Neural cell (in vitro differentiated cells): ENCODE measurements around the gene GMPR. TPM values are rescaled to one million over a fixed set of nuclear protein-coding genes. Genes with fewer than 3 reads are reported as not detected.

ENCODE experiments used
- H2AFZ ChIP-seq: fragments of 200-600, 300-800 bp; sonication (generic), shearing (Covaris generic); 2 replicates; pipeline ENCODE4 v1.6.0; 2014; ENCODE audit warnings: low read depth, mild to moderate bottlenecking, antibody characterized with exemption, low read length, moderate library complexity
- H3F3A ChIP-seq: fragments of 200-600 bp; shearing (Covaris generic); 2 replicates; pipeline ENCODE4 v1.6.1; 2016; ENCODE audit warnings: mild to moderate bottlenecking, moderate library complexity, mixed read lengths, antibody characterized with exemption, low read length; ENCODE audit not compliant: insufficient read depth, poor library complexity, severe bottlenecking
- H3K27ac ChIP-seq: fragments of 200-600, 300-800 bp; sonication (generic), shearing (Covaris generic); 2 replicates; pipeline ENCODE4 v1.5.1; 2014; ENCODE audit warnings: mild to moderate bottlenecking, low read length, moderate library complexity
- H3K27me3 ChIP-seq: fragments of 300-800, 200-600 bp; sonication (generic), shearing (Covaris generic); 2 replicates; pipeline ENCODE4 v1.6.0; 2014; ENCODE audit warnings: mild to moderate bottlenecking, low read depth, low read length, moderate library complexity; ENCODE audit not compliant: insufficient read depth
- H3K36me3 ChIP-seq: fragments of 300-800, 200-600 bp; sonication (generic), shearing (Covaris generic); 2 replicates; pipeline ENCODE4 v1.5.1; 2014; ENCODE audit warnings: mild to moderate bottlenecking, antibody characterized with exemption, low read length, moderate library complexity; ENCODE audit not compliant: insufficient read depth
- H3K4me2 ChIP-seq: fragments of 300-800, 200-600 bp; sonication (generic), shearing (Covaris generic); 2 replicates; pipeline ENCODE4 v1.6.0; 2014; ENCODE audit warnings: mild to moderate bottlenecking, low read length
- H3K4me3 ChIP-seq: fragments of 300-800, 200-600 bp; sonication (generic), shearing (Covaris generic); 2 replicates; pipeline ENCODE4 v1.5.1; 2014; ENCODE audit warnings: mild to moderate bottlenecking, low read length, moderate library complexity
- H3K79me2 ChIP-seq: fragments of 200-600 bp; shearing (Covaris generic); replicated peaks from 2 replicates; pipeline ENCODE4 v1.6.0; 2014; ENCODE audit warnings: mild to moderate bottlenecking, low read length, moderate library complexity; ENCODE audit not compliant: insufficient read depth
- H3K9ac ChIP-seq: fragments of 300-800, 200-600 bp; sonication (generic), shearing (Covaris generic); 2 replicates; pipeline ENCODE4 v1.6.1; 2016; ENCODE audit warnings: mild to moderate bottlenecking, low read length, mixed read lengths
- H3K9me2 ChIP-seq: fragments of 200-600 bp; shearing (Covaris generic); 2 replicates; pipeline ENCODE4 v1.6.1; 2016; ENCODE audit warnings: mild to moderate bottlenecking, low read length, mixed read lengths; ENCODE audit not compliant: insufficient read depth
- H3K9me3 ChIP-seq: fragments of 200-600, 300-800 bp; sonication (generic), shearing (Covaris generic); 2 replicates; pipeline ENCODE4 v1.6.1; 2016; ENCODE audit warnings: mild to moderate bottlenecking, mixed run types, low read length, moderate library complexity, mixed read lengths
- H4K20me1 ChIP-seq: fragments of 200-600 bp; shearing (Covaris generic); 2 replicates; pipeline ENCODE4 v1.6.1; 2016; ENCODE audit warnings: mild to moderate bottlenecking, mixed run types; ENCODE audit not compliant: insufficient read depth
- CTCF ChIP-seq: fragments of 450-650 bp; IDR thresholded peaks from 2 replicates; pipeline ENCODE4 v1.5.1; 2014; ENCODE audit warnings: antibody characterized with exemption, mild to moderate bottlenecking, moderate library complexity; ENCODE audit not compliant: poor library complexity, severe bottlenecking
- EP300 ChIP-seq: fragments of 450-650 bp; conservative IDR thresholded peaks from 2 replicates; pipeline ENCODE4 v1.6.1; 2014; ENCODE audit warnings: antibody characterized with exemption, mild to moderate bottlenecking, moderate library complexity; ENCODE audit not compliant: poor library complexity, severe bottlenecking
- EZH2 ChIP-seq: fragments of 200-600, 300-800 bp; shearing (Covaris generic), sonication (generic); IDR thresholded peaks from 2 replicates; pipeline ENCODE4 v1.6.1; 2014; ENCODE audit warnings: antibody characterized with exemption, low read length, borderline replicate concordance, mild to moderate bottlenecking; ENCODE audit not compliant: insufficient read depth, poor library complexity, severe bottlenecking
- MXI1 ChIP-seq: fragments of 450-650 bp; conservative IDR thresholded peaks from 2 replicates; pipeline ENCODE4 v1.6.1; 2014; ENCODE audit warnings: antibody characterized with exemption, mild to moderate bottlenecking; ENCODE audit not compliant: poor library complexity, severe bottlenecking
- POLR2AphosphoS5 ChIP-seq: IDR thresholded peaks from 2 replicates; pipeline ENCODE4 v1.6.1; 2012
- RAD21 ChIP-seq: fragments of 450-650 bp; conservative IDR thresholded peaks from 2 replicates; pipeline ENCODE4 v1.6.1; 2014; ENCODE audit warnings: antibody characterized with exemption, mild to moderate bottlenecking, moderate library complexity
- REST ChIP-seq: IDR thresholded peaks from 2 replicates; pipeline ENCODE4 v1.6.1; 2012; ENCODE audit warnings: borderline replicate concordance
- SMC3 ChIP-seq: fragments of 450-650 bp; conservative IDR thresholded peaks from 2 replicates; pipeline ENCODE4 v1.6.1; 2014; ENCODE audit warnings: antibody characterized with exemption, mild to moderate bottlenecking, moderate library complexity; ENCODE audit not compliant: poor library complexity
- TAF1 ChIP-seq: IDR thresholded peaks from 2 replicates; pipeline ENCODE4 v1.6.1; 2012; ENCODE audit warnings: low read depth
- polyA plus RNA-seq: library from polyadenylated mRNA; depleted of rRNA; stranded (reverse); fragments of >200 nt; gene quantifications from 2 replicates; pipeline ENCODE4 v1.2.3, GENCODE V29; 2014

Gene GMPR
- polyA plus RNA-seq, 1 donor from 2014 or later = not detected

- Histone ChIP-seq H3K36me3 (no peaks in the 10 kb centered on the region), H3K27ac (no peak overlapping the region), H3K9ac (no peak overlapping the region), H3K9me2 (no peaks in the 10 kb centered on the region), H3K4me3 (no peak overlapping the region), H4K20me1 (no peaks in the 10 kb centered on the region), H3K9me3 (no peaks in the 10 kb centered on the region), H2AFZ (no peak overlapping the region), H3K27me3 (no peaks in the 10 kb centered on the region), H3F3A (no peaks in the 10 kb centered on the region), H3K4me2 (no peak overlapping the region), H3K79me2 (no peaks in the 10 kb centered on the region)
- no peak for TF ChIP-seq POLR2AphosphoS5
- TF ChIP-seq TAF1 = no peak
- no peak for TF ChIP-seq EP300
- no peak for TF ChIP-seq MXI1
- no peak for TF ChIP-seq EZH2
- TF ChIP-seq CTCF = no peak
- TF ChIP-seq RAD21 = no peak
- TF ChIP-seq SMC3 = no peak
- TF ChIP-seq REST = no peak
These were observed 21.8 kb upstream of the GMPR start for GRCh38 chr6:16216501-16217155.

GRCh38 chr6:16217156-16217721 lies 21.1 kb upstream of the GMPR start:
- Histone ChIP-seq H3K4me3 (no peak overlapping the region), H3K27ac (no peak overlapping the region), H3K9me3 (no peaks in the 10 kb centered on the region), H3K36me3 (no peaks in the 10 kb centered on the region), H3F3A (no peaks in the 10 kb centered on the region), H3K4me2 (no peak overlapping the region), H3K79me2 (no peaks in the 10 kb centered on the region), H3K27me3 (no peaks in the 10 kb centered on the region), H2AFZ (no peak overlapping the region), H3K9ac (no peak overlapping the region), H4K20me1 (no peaks in the 10 kb centered on the region), H3K9me2 (no peaks in the 10 kb centered on the region)
- no peak for TF ChIP-seq TAF1
- no peak for TF ChIP-seq CTCF
- TF ChIP-seq SMC3 = no peak
- TF ChIP-seq POLR2AphosphoS5 = no peak
